PC-9 (cell line): ENCODE results near the gene GEN1. TPM values are rescaled to one million over a fixed set of nuclear protein-coding genes. Genes with fewer than 3 reads are reported as not detected.

Experiments used
- BruUV-seq: library from RNA; stranded (reverse); fragments of 400-500 nt; replicated peaks from 2 replicates; lab custom pipeline; 2021; lab: Mats Ljungman, UMichigan
- CTCF ChIA-PET: fragments of 300-600 bp; sonication (Branson Sonifier 250); formaldehyde crosslinking; loops from one replicate; lab custom pipeline; 2022; ENCODE audit warnings: antibody characterized with exemption; lab: Charles Lee
- POLR2A ChIA-PET: fragments of 300-600 bp; sonication (Branson Sonifier 250); formaldehyde crosslinking; loops from one replicate; lab custom pipeline; 2022; ENCODE audit warnings: antibody characterized with exemption; ENCODE audit not compliant: unreplicated experiment; lab: Charles Lee
- DNase-seq, 2 experiments: peaks; one replicate each; pipeline versions ENCODE4 v3.0.0 to v3.0.0-alpha.2; 2015 to 2022; ENCODE audit warnings: mixed read lengths in 1 of 2
- H2AFZ ChIP-seq: fragments of 200-600 bp; sonication (generic); 2 replicates; pipeline ENCODE4 v1.8.1; 2017; ENCODE audit warnings: antibody characterized with exemption
- H3F3A ChIP-seq: fragments of 200-600 bp; sonication (generic); 2 replicates; pipeline ENCODE4 v1.8.1; 2017; ENCODE audit warnings: antibody characterized with exemption, mild to moderate bottlenecking, low read depth; ENCODE audit not compliant: insufficient read depth
- H3K27ac ChIP-seq: fragments of 200-600 bp; sonication (generic); 2 replicates; pipeline ENCODE4 v1.6.1; 2016; ENCODE audit warnings: mixed run types
- H3K27me3 ChIP-seq: fragments of 200-600 bp; sonication (generic); 2 replicates; pipeline ENCODE4 v1.6.1; 2016; ENCODE audit warnings: low read depth, mixed run types; ENCODE audit not compliant: insufficient read depth
- H3K36me3 ChIP-seq: fragments of 200-600 bp; sonication (generic); 2 replicates; pipeline ENCODE4 v1.6.1; 2016; ENCODE audit warnings: low read depth, mixed run types
- H3K4me1 ChIP-seq: fragments of 200-600 bp; sonication (generic); replicated peaks from 2 replicates; pipeline ENCODE4 v1.6.1; 2016; ENCODE audit warnings: mixed run types; ENCODE audit not compliant: insufficient read depth
- H3K4me2 ChIP-seq: fragments of 200-600 bp; sonication (generic); 2 replicates; pipeline ENCODE4 v1.6.1; 2017; ENCODE audit warnings: mixed run types
- H3K4me3 ChIP-seq: fragments of 200-600 bp; sonication (generic); 2 replicates; pipeline ENCODE4 v1.6.1; 2016; ENCODE audit warnings: mixed run types
- H3K79me2 ChIP-seq: fragments of 200-600 bp; sonication (generic); 2 replicates; pipeline ENCODE4 v1.6.1; 2017; ENCODE audit warnings: low read depth, mixed run types
- H3K9me2 ChIP-seq: fragments of 200-600 bp; sonication (generic); 2 replicates; pipeline ENCODE4 v1.8.1; 2017; ENCODE audit warnings: mild to moderate bottlenecking; ENCODE audit not compliant: insufficient read depth
- H3K9me3 ChIP-seq: fragments of 200-600 bp; sonication (generic); 2 replicates; pipeline ENCODE4 v1.8.1; 2016; ENCODE audit warnings: low read depth; ENCODE audit not compliant: insufficient read depth
- H4K20me1 ChIP-seq: fragments of 200-600 bp; sonication (generic); 2 replicates; pipeline ENCODE4 v1.8.1; 2017; ENCODE audit not compliant: insufficient read depth
- EZH2 ChIP-seq: fragments of 200-600 bp; sonication (generic); IDR thresholded peaks from 2 replicates; pipeline ENCODE4 v1.8.0; 2017; ENCODE audit warnings: antibody characterized with exemption, low read depth
- intact Hi-C: fragments of 100-400 bp; cut with micrococcal nuclease; formaldehyde crosslinking; loops from one replicate; pipeline ENCODE4 v1.10.0; 2022; ENCODE audit not compliant: unreplicated experiment
- total RNA-seq: library from RNA; stranded (reverse); gene quantifications from 2 replicates; pipeline ENCODE4 v1.2.3, GENCODE V29; 2021
- TF ChIP-seq, protein P1 (sequence below): fragments of 200-600 bp; sonication (generic); conservative IDR thresholded peaks from 2 replicates; pipeline ENCODE4 v1.6.1; 2017; ENCODE audit warnings: mixed run types, antibody characterized with exemption, mild to moderate bottlenecking, moderate library complexity

Gene GEN1
- total RNA-seq, 1 experiment from 2014 or later, result 28.3 TPM

DNA sequence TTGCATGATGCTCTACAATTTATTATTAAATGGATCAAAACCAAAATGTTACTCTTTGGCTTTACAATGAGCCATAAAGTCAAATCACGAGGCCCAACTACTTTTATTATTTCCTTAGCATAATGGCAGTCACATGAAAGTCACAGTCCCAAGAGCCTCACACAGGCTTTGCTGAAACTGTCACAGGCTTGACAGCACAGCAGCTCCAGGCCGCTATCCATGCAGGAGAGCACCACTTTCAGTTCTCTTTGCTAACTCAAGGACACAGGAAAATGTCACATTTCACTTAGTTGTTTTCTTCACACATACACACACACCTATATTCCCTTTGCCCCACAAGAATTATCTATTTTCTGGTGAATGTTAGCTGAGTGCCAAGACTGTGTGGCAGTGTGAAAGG lies 51.2 kb downstream of the GEN1 start:
- Histone ChIP-seq H3K4me2 (no peak overlapping the region), H4K20me1 (no peaks in the 10 kb centered on the region), H3K27me3 (no peaks in the 10 kb centered on the region; the same call in 1 of the 2 replicates), H3K9me2 (no peaks in the 10 kb centered on the region), H3K4me1 (no peaks in the 10 kb centered on the region), H3K4me3 (no peak overlapping the region), H2AFZ (no peak overlapping the region), H3K9me3 (no peaks in the 10 kb centered on the region), H3K36me3 (no peaks in the 10 kb centered on the region), H3K27ac (no peak overlapping the region), H3K79me2 (no peaks in the 10 kb centered on the region), H3F3A (no peaks in the 10 kb centered on the region)
- no TSS peak for BruUV-seq
- intact Hi-C loops, result no loop called here
- POLR2A ChIA-PET, result no interaction called here
- CTCF ChIA-PET, result no interaction called here
- DNase-seq, result no peak
- TF ChIP-seq, protein P1, sequence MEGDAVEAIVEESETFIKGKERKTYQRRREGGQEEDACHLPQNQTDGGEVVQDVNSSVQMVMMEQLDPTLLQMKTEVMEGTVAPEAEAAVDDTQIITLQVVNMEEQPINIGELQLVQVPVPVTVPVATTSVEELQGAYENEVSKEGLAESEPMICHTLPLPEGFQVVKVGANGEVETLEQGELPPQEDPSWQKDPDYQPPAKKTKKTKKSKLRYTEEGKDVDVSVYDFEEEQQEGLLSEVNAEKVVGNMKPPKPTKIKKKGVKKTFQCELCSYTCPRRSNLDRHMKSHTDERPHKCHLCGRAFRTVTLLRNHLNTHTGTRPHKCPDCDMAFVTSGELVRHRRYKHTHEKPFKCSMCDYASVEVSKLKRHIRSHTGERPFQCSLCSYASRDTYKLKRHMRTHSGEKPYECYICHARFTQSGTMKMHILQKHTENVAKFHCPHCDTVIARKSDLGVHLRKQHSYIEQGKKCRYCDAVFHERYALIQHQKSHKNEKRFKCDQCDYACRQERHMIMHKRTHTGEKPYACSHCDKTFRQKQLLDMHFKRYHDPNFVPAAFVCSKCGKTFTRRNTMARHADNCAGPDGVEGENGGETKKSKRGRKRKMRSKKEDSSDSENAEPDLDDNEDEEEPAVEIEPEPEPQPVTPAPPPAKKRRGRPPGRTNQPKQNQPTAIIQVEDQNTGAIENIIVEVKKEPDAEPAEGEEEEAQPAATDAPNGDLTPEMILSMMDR, result no peak
- no peak for TF ChIP-seq EZH2

DNA sequence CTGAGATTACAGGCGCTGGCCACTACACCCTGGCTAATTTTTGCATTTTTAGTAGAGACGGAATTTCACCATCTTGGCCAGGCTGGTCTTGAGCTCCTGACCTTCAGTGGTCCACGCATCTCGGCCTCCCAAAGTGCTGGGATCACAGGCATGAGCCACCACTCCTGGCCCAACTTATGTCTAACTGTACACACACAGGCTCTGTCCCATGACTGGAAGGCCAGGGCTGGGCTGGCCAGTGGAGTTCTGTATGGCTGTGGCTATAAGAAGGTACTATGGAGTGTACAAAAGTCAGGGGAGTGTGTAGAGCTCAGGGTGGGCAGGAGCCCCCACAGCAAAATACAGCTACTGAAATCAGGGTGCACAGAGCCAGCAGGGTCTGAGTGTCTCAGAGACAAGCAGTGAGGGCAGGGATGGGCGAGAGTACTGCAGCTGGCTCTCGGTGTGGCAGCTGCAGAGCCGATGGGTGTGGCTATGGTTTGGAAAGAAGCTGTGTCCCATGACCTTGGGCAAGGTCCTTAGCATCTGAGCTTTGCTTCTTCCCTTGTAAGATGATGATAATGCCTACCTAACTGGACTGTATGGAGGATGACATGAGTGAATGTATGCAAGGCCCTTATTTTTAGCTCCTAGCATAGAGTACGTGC lies 51.9 kb downstream of the GEN1 start:
- no peak overlapping the region for H2AFZ ChIP-seq
- no peaks in the 10 kb centered on the region for H3K79me2 ChIP-seq
- H4K20me1 ChIP-seq, result no peaks in the 10 kb centered on the region
- H3K4me1 ChIP-seq, result no peaks in the 10 kb centered on the region
- no peaks in the 10 kb centered on the region for H3K36me3 ChIP-seq
- DNase-seq, result no peak
- no peak overlapping the region for H3K4me2 ChIP-seq
- H3K27ac ChIP-seq, result no peak overlapping the region
- no peaks in the 10 kb centered on the region for H3K9me3 ChIP-seq
- no peaks in the 10 kb centered on the region; the same call in 1 of the 2 replicates for H3K27me3 ChIP-seq
- no peaks in the 10 kb centered on the region for H3K9me2 ChIP-seq
- H3K4me3 ChIP-seq, result no peak overlapping the region
- H3F3A ChIP-seq, result no peaks in the 10 kb centered on the region
- BruUV-seq, result no TSS peak
- TF ChIP-seq, protein P1, result no peak
- TF ChIP-seq EZH2, result no peak
- ChIA-PET POLR2A (no interaction called here), CTCF (no interaction called here)
- intact Hi-C loops, result no loop called here

DNA sequence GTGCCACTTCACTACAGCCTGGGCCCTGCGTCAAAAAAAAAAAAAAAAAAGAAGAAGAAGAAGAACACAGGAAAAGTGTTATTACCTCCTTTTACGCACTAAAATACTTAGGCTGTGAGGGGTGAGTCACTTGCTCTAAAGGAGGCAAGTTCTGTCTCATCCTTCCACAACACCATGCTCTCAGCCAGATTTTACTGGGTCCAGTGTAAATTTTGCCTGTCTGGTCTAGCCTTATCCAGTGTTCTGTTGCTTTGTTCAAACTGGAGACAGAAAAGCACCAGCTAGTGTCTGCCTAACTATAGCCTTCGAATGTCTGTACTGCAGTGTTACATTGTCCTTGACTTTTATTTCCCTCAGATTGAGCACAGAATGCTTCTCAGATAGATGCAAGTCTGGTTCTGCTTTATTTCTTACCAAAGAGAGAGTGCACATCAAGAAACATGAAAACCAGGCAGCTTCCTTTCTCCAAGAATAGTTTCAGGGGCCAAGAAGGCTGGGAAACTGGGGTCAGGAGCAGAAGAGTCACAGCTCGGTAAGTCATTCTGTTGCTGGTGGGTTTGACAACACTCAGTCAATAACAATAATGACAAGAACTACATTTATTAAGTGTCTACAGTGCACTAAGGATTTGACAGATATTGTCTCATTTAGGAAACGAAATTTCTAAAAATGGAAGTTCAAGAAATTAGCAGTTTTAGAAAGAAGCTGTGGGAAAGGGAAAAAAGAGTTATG lies 59.2 kb downstream of the GEN1 start:
- intact Hi-C loops, result no loop called here
- DNase-seq, result no peak

More for the DNA sequence above, 59.2 kb downstream of the GEN1 start:
- Histone ChIP-seq H3K27me3 (no peaks in the 10 kb centered on the region), H3K36me3 (no peaks in the 10 kb centered on the region), H4K20me1 (no peaks in the 10 kb centered on the region), H3K4me3 (no peak overlapping the region), H3K9me3 (no peaks in the 10 kb centered on the region), H3F3A (no peaks in the 10 kb centered on the region), H2AFZ (no peak overlapping the region), H3K27ac (no peak overlapping the region), H3K4me2 (no peak overlapping the region), H3K79me2 (no peaks in the 10 kb centered on the region), H3K9me2 (no peaks in the 10 kb centered on the region), H3K4me1 (no peaks in the 10 kb centered on the region)
- POLR2A ChIA-PET, result no interaction called here
- BruUV-seq, result no TSS peak
- no peak for TF ChIP-seq EZH2
- TF ChIP-seq, protein P1, result no peak
- CTCF ChIA-PET, result no interaction called here
